22Rv1 (cell line): ENCODE measurements around the gene PIKFYVE.

Source experiments
- ZFX ChIP-seq: fragments of 450-650 bp; IDR thresholded peaks from 2 replicates; pipeline ENCODE4 v1.6.1; 2017; ENCODE audit warnings: antibody characterized with exemption, borderline replicate concordance
- TF ChIP-seq, protein P1 (sequence below): fragments of 450-650 bp; IDR thresholded peaks from 2 replicates; pipeline ENCODE4 v1.5.1; 2017; ENCODE audit warnings: mild to moderate bottlenecking

DNA sequence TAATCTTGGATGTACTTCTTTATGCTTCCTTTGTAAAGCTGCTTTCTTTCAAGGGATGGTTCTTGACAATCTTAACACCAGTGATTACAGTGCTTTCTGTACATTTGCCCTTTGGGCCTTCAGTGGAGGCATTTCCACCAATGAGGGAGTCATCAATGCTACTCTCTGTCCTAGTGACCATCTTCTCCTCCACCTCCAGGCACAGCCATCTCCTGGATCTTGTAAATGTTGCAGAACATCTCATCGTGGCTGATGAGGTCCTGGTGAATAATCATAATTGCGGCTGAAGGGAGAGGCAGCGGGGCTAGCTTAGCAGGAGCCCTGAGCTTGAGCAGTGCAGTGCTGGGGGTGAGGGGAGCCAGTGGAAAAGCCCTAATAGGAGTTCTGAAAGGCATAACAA, 43.7 kb upstream of the PIKFYVE start:
- TF ChIP-seq, protein P1, sequence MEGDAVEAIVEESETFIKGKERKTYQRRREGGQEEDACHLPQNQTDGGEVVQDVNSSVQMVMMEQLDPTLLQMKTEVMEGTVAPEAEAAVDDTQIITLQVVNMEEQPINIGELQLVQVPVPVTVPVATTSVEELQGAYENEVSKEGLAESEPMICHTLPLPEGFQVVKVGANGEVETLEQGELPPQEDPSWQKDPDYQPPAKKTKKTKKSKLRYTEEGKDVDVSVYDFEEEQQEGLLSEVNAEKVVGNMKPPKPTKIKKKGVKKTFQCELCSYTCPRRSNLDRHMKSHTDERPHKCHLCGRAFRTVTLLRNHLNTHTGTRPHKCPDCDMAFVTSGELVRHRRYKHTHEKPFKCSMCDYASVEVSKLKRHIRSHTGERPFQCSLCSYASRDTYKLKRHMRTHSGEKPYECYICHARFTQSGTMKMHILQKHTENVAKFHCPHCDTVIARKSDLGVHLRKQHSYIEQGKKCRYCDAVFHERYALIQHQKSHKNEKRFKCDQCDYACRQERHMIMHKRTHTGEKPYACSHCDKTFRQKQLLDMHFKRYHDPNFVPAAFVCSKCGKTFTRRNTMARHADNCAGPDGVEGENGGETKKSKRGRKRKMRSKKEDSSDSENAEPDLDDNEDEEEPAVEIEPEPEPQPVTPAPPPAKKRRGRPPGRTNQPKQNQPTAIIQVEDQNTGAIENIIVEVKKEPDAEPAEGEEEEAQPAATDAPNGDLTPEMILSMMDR: no peak
- TF ChIP-seq ZFX: no peak
